ENCODE measurements around the gene PTPRS.
"Not testable (repeated sequence)": the region's sequence is repeated elsewhere in the genome, so short reads cannot be mapped to it uniquely, and the experiment has no call there.

PTPRS gene

GRCh38 chr19:5364674-5365073 is 24.1 kb upstream of the PTPRS start:
- Mint-ChIP-seq H3K27me3 (ENCODE audit: low read depth) (peaks cover 16% of the 10 kb centered on the region), H3K36me3 (ENCODE audit: low read depth) (no peaks in the 10 kb centered on the region), H3K27ac (no peak overlapping the region), H3K4me3 (no peak overlapping the region), H3K9me3 (no peaks in the 10 kb centered on the region), H3K4me1 (no peaks in the 10 kb centered on the region)
- TF ChIP-seq CTCF (IDR thresholded peaks at IDR 0.05; ENCODE audit: unreplicated experiment in 3 of 3): no peak

GRCh38 chr19:5361839-5362238 is 21.2 kb upstream of the PTPRS start:
- not testable (repeated sequence) for H3K9me3 Mint-ChIP-seq; H3K4me3 Mint-ChIP-seq; H3K27ac Mint-ChIP-seq; H3K4me1 Mint-ChIP-seq; H3K36me3 Mint-ChIP-seq (ENCODE audit: low read depth)
- peaks cover 26% of the 10 kb centered on the region for H3K27me3 Mint-ChIP-seq (ENCODE audit: low read depth)

- Mint-ChIP-seq H3K4me3 (no peak overlapping the region), H3K27me3 (ENCODE audit: low read depth) (peaks cover 30% of the 10 kb centered on the region), H3K9me3 (peaks cover 2% of the 10 kb centered on the region), H3K36me3 (ENCODE audit: low read depth) (no peaks in the 10 kb centered on the region), H3K4me1 (no peaks in the 10 kb centered on the region), H3K27ac (no peak overlapping the region)
- no peak for TF ChIP-seq CTCF (IDR thresholded peaks at IDR 0.05; ENCODE audit: unreplicated experiment in 3 of 3)
Measured at GRCh38 chr19:5361407-5361806, 20.8 kb upstream of the PTPRS start.

GRCh38 chr19:5360003-5360780 is 19.6 kb upstream of the PTPRS start:
- Mint-ChIP-seq H3K9me3 (peaks cover 2% of the 10 kb centered on the region), H3K36me3 (ENCODE audit: low read depth) (no peaks in the 10 kb centered on the region), H3K4me3 (no peak overlapping the region), H3K27me3 (ENCODE audit: low read depth) (peaks cover 31% of the 10 kb centered on the region), H3K27ac (no peak overlapping the region), H3K4me1 (no peaks in the 10 kb centered on the region)
- no peak for TF ChIP-seq CTCF (IDR thresholded peaks at IDR 0.05; ENCODE audit: unreplicated experiment in 3 of 3)

- Mint-ChIP-seq H3K4me3 (no peak overlapping the region), H3K27ac (no peak overlapping the region), H3K27me3 (ENCODE audit: low read depth) (peaks cover 30% of the 10 kb centered on the region), H3K36me3 (ENCODE audit: low read depth) (no peaks in the 10 kb centered on the region), H3K9me3 (peaks cover 2% of the 10 kb centered on the region), H3K4me1 (no peaks in the 10 kb centered on the region)
- no peak for TF ChIP-seq CTCF (IDR thresholded peaks at IDR 0.05; ENCODE audit: unreplicated experiment in 3 of 3)
Measured at GRCh38 chr19:5358173-5358800, 17.7 kb upstream of the PTPRS start.

GRCh38 chr19:5357584-5357983 is 17.0 kb upstream of the PTPRS start:
- Mint-ChIP-seq H3K27me3 (ENCODE audit: low read depth) (peaks cover 30% of the 10 kb centered on the region), H3K9me3 (peaks cover 2% of the 10 kb centered on the region), H3K27ac (no peak overlapping the region), H3K4me1 (no peaks in the 10 kb centered on the region), H3K4me3 (no peak overlapping the region), H3K36me3 (ENCODE audit: low read depth) (no peaks in the 10 kb centered on the region)
- no peak for TF ChIP-seq CTCF (IDR thresholded peaks at IDR 0.05; ENCODE audit: unreplicated experiment in 3 of 3)

Data from nephron (organoid).